Memory B cell (primary cell): ENCODE data around the gene KBTBD13.

ENCODE experiments used
- ATAC-seq: fragments of 150-1000 bp; cut with Tn5 transposase; 2 replicates; pipeline ENCODE4 v1.10.0; 2021; ENCODE audit warnings: low read depth, mild to moderate bottlenecking, moderate library complexity
- DNase-seq, 2 donors: peaks; one replicate each; pipeline ENCODE4 v3.0.0; 2022; ENCODE audit warnings: low spot score in 2 of 2
- H3K27ac Mint-ChIP-seq: one replicate; pipeline ENCODE4 v1.8.0; 2022; ENCODE audit warnings: mild to moderate bottlenecking, moderate library complexity, mixed read lengths
- H3K27me3 Mint-ChIP-seq: one replicate; pipeline ENCODE4 v1.8.0; 2022; ENCODE audit warnings: mixed read lengths
- H3K36me3 Mint-ChIP-seq: one replicate; pipeline ENCODE4 v1.8.0; 2022; ENCODE audit warnings: mild to moderate bottlenecking, mixed read lengths
- H3K4me1 Mint-ChIP-seq: one replicate; pipeline ENCODE4 v1.8.0; 2022; ENCODE audit warnings: mixed read lengths
- H3K4me3 Mint-ChIP-seq: one replicate; pipeline ENCODE4 v1.8.0; 2022; ENCODE audit warnings: mild to moderate bottlenecking, moderate library complexity, mixed read lengths
- H3K9me3 Mint-ChIP-seq: one replicate; pipeline ENCODE4 v1.8.0; 2022; ENCODE audit warnings: mixed read lengths

Gene KBTBD13

DNA sequence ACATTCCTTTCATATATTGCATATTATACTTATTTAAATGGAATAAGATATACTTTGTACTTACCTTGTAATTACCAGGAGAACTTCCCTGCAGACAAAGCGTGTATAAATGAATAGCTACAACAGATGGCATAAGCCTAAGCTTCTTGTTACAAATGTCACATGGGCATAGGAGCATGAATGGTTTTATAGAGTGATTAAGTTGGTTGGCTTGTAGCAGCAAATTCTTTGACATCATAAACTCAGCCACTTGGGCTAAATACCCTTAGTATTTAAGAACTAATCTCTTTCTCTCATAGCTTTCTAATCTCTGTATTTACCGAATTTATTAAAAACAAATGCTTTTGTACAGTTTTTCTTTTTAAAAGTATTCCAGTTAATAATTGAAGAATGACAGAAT lies 38.5 kb downstream of the KBTBD13 start, which contains the start of gene UBAP1L:
Gene UBAP1L (minus strand): TSS at position 115 of the 400 bp plus-strand sequence. CDS start 8,985 bp downstream, outside the sequence.
- no peaks in the 10 kb centered on the region for H3K9me3 Mint-ChIP-seq
- ATAC-seq = no peak
- H3K4me1 Mint-ChIP-seq = no peaks in the 10 kb centered on the region
- peaks cover 43% of the 10 kb centered on the region for H3K36me3 Mint-ChIP-seq
- H3K4me3 Mint-ChIP-seq = no peak within 1 kb of the TSS
- no peak for DNase-seq
- no peak within 1 kb of the TSS for H3K27ac Mint-ChIP-seq
- no peaks in the 10 kb centered on the region for H3K27me3 Mint-ChIP-seq

DNA sequence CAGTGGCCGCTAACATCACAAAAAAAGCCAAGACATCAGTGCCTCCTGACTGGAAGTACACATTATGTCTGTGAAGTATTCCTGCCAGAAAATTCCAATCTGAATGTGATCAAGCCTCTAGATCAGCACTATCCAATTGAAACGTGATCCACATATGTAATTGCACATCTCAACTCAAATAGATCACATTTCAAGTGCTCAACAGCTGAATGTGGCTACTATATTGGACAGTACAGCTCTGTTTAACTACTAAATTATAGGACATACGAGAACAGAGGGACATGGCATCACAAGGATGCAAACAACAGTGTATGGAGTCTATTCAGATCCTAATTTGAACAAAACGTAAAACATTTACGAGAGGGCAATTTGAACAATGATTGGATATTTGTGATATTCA lies 39.0 kb downstream of the KBTBD13 start:
- Mint-ChIP-seq H3K9me3 (no peaks in the 10 kb centered on the region), H3K27me3 (no peaks in the 10 kb centered on the region), H3K27ac (no peak overlapping the region), H3K4me3 (no peak overlapping the region), H3K4me1 (no peaks in the 10 kb centered on the region), H3K36me3 (peaks cover 43% of the 10 kb centered on the region)
- DNase-seq = no peak
- no peak for ATAC-seq
